GM19468 (cell line): ENCODE data around the gene GGA2.

Experiments
- ATAC-seq: cut with Tn5 transposase; IDR thresholded peaks from one replicate; pipeline ENCODE4 v1.9.1; 2021; ENCODE audit warnings: mild to moderate bottlenecking, moderate library complexity, moderate number of reproducible peaks; ENCODE audit not compliant: unreplicated experiment; ENCODE audit errors: extremely low read depth

Gene GGA2

DNA sequence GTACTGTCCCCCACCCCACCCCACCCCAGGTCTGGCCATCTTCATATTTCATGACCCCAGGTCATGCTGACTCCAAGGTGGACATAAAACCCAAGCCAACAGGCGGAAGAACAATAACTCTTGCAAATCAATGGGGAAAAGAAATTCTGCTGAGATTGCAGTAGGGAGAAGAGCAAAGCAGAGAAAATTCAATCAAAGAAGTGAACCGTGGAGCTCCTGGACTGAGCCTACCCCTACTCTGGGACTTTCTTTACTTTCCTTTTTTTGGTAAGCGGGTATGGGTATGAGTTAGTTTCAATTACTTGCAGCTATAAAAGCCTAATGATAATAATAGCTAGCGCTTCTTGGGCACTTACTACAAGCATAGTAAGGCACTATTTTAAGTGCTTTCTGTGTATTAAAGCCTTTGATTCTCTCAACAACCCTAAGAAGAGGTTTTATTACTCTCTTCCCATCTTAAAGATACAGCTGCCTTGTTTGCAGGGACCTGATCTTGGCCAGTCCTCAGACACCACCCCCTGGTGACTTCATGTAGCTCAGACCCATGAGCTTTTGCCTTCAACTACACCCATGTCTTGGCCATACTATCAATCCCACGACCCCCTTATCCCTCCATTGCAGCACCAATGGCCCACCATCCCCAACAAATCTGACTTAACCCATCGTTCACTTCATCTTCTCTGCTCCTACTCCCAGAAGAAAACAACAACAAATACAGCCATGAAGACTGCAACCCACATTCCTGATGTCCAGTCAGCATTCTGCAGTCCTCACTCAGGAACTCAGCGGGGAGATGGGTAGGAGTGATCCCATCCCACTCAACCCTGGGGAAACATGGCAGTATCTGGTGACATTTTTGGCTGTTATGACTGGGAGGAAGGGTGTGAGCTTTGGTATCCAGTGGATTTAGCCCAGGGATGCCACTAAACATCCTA, 4.4 kb downstream of the GGA2 start:
- ATAC-seq: no peak

DNA sequence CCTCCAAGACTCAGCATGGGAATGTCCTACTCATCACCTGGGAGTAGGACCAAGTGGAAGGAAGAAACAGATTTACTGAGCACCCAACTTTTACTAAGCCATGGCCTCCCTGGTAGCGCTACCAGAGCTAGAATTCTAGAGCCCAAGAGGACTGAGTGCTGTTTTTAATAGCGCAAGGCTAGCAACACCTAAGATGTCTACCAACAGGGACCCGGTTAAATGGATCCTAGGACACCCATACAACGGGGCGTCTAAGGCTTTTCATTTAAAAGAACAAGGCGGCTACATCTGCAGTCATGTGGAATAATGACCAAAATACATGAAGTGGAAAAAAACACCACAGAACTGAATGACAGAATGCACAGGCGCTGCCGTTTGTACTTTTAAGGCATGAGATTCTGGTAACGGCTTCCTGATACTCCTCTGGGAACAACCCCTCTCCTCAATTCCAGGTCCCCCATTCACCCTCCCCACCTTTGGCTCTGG, 5.1 kb downstream of the GGA2 start:
- ATAC-seq: no peak

DNA sequence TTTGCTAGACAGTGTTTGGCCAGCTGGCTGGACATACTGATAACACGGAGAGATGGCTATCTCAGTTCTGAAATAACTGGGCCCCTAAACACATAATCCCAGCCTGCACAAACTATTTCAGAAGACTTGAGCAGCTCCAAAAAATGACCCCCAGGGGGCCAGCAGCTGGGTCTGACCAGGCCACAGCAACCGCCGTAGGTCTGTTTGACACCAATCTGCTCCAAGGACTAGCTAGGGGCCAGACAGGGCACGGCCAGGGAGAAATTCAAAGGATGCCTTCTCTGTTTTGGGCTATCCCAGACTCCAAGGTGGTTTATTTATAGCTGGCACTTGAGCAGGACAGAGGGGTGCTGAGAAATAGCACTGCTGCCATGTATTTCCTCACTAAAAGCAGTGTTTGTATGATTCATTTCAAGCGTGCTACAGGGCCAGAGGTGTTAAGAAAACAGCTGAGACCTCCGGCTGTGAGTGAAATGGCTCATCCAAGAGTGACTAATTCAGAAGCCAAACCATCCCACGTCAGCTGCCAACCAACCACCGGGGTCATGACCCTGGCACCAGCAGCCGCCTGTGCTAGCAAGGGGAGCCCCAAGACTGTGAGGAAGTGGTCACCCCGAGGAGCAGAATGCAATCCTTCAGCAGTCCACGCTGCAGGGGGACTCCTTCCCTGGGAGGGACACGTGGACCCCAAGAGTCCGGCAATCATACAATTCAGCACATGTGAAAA, 5.7 kb downstream of the GGA2 start:
- peak; percentile 12 for ATAC-seq

DNA sequence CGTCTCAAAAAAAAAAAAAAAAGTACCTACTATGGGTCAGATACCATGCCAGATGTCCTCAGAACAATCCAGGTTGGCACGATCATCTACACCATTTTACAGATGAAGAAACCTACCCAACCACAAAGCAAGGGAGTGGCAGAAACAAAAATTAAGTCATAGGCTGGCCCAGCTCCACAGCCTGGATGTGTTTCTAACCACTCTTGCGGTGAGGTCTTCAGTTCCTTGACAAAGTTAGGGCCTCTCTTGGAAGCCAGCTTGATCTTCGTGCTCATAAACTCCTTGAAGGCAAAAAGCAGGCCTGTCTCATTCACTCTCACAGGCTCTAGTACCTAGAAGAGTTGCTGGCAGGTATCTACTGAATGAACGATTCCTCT, 6.2 kb downstream of the GGA2 start:
- ATAC-seq: no peak

DNA sequence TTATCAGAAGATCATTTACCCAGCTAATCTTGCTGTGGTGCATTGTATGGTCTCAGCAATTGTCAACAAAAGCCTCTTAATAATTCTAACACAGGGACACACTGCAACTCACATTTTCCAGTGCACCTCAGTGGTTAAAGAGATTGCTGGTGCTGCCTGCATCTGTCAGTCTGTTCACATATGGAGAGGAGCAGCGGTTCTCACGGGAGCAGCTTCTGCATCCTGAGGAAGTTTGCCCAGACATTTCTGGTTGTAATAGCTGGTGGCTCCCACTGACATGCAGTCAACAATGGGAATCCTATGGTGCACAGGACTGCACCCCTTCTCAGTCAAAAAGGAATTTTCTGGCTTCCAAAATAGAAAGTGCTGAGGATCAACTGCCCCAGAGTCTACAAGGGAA, 7.8 kb downstream of the GGA2 start:
- ATAC-seq: no peak

DNA sequence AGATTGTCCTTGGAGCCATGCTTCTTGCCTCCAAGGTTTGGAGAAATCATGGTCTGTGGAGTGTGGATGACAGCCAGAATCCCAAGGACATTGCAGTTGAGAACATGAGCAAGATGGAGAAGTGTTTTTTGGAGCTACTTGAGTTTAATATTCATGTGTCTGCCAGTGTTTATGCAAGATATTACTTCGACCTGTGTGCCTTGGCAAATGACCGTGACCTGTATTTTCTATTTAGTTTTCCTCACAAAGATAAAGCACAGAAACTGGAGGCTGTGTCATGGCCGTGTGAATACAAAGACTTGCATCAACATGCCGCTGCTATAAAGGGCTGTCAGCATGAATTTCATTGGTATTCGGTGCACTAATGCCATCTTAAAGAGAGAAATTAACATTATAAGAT, 9.0 kb downstream of the GGA2 start:
- ATAC-seq: no peak

DNA sequence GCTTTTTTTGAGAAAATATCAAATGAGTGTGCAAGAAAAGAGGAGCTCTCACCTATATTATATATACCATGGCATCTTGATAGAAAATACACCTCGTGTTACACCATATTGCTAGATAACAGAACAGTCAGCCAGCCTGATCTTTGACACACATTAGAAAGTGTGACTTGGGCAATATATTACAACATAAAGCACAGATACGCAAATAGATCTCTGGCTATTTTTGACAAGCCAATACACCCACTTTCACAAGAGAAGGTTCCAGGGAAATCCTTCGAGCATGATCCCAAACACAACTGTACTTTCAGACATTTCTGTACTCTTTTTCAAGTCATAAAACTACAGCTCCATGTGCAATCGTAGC, 9.4 kb downstream of the GGA2 start:
- ATAC-seq: no peak

DNA sequence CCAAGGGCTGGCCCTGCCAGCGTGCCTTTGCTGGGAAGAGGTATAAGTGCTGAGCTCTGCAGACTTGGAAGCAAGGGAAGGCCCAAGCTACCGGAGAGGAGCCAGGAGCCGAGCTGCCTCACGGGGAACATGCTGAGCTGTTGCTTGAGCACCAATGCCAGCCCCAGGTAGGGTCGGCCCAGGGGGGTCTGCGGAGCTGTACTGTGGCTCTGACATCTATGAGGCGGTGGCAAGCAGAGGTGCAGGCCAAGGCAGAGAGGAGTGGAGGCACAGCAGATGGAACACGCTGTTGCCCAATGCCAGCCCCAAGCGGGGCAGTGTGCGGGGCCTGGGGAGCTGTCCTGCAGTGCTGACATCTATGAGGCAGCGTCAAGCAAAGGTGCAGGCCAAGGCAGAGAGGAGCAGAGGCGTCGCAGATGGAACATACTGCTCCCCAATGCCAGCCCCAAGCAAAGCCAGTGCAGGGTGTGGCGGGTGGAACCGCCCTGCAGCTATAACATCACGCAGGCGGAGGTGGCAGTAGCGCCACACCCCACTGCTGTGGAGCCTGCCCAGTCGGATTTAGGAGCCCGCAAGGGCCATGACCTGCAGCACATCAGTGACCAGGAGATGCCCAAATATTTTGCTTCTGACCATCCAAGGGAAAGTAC, 10.0 kb downstream of the GGA2 start:
- no peak for ATAC-seq

DNA sequence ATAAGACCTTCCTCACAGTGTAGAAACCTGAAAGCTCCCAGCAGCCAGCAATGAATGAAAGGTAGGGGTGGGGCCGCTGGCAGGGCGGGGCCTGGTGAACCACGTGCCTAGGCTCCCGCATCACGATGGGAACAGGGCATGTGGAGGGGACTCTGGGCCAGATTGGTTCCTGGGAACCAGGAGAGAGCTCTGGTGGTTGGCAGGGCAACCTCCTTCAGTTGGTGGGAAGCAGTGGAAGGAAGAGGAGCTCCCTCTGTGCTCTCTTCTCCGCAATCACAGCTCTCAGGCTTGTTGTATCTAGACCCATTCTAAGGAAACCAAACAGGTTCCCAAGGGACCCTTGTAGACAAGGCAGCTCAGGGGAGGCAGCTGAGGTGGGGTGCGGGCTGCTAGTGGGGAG, 10.5 kb downstream of the GGA2 start:
- no peak for ATAC-seq

DNA sequence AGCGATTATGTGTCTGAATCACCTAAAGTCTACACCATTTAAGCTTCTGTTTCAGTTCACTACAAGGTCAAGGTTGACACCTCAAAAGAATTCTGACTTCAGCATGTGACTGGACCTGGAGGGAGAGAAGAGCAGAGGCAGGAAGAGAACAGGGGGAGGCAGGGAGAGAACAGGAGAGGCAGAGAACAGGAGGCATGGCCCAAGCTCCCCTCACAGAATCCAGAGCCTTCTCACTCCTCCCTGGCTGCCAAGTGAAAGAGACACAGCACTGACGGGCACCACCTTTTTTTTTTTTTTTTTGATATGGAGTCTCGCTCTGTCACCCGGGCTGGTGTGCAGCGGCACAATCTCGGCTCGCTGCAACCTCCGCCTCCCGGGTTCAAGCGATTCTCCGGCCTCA, 11.4 kb downstream of the GGA2 start:
- ATAC-seq: no peak

DNA sequence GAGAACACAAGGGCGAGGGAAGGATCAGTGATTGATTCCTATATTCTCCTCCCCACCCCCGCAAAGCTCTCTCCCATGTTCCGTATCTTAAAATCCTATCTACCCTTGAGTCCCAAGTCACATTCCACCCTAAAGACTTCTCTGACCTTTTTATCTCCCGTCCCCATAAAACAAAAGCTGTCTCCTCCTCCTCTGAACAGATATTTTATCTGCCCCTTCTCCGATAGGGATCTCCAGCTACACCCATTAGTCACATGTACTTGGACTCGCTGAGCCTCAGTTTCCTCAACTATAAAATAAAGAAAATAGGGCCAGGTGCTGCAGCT, 12.8 kb downstream of the GGA2 start:
- no peak for ATAC-seq

DNA sequence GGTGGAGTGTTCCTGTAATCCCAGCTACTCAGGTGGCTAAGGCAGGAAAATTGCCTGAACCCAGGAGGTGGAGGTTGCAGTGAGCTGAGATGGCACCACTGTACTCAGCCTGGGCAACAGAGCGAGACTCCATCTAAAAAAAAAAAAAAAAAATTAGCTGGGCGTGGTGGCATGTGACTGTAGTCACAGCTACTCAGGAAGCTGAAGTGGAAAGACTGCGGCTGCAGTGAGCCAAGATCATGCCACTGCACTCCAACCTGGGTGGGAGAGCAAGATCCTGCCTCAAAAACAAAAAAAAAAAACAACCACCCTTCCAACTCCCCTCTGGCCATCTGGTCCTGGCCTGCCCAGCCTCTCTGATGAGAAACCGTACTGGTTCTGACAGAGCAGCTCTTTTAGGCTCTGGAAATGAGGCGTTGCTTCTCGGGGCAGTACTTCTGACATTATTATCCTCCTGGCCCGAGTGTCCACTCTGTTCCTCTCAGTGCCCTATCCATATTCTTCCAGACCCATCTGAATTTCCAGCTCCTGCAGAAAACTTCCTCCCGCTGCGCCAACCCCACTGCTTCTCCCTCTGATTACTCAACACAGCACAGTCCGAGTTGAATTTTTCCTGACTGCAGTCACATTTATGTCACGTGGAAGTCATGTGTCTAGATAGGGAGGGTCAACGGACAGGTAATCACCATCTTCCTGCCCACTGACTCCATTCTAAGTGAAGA, 13.3 kb downstream of the GGA2 start:
- ATAC-seq: no peak

DNA sequence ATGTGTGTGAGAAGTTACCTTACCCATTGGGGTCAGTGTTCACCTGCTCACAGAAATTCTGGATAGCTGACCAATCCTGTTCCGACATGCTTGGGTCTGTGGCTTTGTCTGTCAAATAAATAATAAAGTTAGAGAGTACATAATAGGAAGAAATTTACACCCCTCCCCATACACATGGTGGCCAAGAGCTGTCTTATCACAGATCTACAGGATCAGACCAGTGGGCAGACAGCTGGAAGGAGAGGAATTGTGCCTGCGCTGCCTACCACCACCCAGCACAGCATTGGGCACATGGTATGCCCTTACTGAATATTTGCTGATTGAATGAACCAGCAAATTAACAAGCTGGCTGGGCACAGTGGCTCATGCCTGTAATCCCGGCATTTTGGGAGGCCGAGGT, 14.6 kb downstream of the GGA2 start:
- ATAC-seq: no peak

DNA sequence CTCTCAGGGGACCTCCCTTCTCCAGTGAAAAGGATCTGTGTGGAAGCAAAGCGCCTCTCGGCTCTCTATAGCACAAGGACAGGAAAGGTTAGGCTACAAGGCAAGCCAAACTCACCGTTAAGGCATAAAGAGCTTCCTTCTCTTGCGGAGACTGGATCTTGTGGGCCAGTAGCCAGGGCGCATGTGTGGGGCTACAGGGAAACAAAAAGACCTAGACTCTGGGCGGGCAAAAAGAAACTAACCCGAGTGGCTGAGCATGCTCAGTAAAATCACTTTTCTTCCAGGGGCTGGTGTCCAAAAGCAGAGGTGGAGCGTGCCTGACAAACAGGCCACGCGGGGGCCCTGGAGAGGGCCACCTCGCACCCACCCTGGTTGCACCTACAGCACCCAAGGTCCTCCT, 16.1 kb downstream of the GGA2 start:
- ATAC-seq: no peak

DNA sequence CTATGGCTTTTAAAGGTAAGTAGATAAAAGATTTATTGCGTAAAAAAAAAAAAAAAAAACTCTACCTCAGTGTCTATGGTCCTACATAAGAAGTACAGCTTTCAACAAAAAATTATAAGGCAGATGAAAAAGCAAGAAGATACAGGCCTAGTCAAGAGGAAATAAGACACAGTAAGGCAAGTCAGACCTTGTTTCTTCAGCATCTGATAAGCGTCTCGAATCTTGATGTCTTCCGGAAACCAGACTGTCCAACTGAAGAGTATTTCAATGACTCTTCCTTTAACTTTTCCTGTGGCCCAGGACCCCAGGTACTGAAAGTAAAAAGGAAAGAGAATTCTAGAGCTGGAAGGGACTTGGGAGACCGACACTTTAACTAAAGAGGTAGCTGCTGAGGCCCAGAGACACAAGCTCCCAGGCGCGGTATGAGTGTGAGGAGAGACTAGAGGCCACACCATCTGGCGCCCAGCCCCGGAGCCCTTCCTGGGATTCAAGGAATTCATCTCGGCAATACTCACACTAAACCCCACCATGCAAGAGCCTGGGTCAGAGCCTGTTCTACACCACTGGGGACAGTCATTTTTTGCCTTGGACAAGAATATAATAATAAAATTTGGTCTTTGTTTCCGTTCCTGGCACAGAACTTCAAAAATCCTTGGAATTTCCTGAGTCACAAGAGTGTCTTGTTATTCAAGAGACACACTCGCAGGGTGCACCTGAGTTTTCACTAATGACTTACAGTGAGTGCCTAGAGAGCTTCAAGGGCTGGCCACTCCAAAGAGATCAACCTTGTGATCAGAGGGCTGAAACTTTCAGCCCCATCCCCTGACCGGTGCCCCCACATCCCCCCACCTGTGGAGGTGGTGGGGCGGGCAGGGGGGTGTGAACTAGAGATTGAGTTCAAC, 18.6 kb downstream of the GGA2 start:
- no peak for ATAC-seq

DNA sequence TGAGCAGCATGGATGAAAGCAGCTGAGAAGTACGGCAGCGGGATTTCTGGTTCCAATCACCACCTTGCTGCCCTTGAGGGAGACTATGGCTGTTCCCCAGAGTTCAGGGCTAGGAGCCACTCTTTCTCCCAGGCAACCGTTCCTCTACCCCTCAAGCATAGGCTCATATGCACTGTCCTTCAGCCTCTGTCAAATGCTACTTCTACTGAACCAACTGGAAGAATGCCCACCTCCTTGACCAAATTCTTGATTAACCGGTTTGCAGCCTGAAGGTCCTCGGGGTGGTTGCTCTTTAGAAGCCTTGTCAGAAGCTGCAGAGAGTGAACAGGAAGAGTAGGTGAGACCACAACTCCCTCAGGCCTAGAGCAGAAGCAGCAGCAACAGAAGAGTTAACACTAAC, 23.8 kb downstream of the GGA2 start:
- no peak for ATAC-seq

DNA sequence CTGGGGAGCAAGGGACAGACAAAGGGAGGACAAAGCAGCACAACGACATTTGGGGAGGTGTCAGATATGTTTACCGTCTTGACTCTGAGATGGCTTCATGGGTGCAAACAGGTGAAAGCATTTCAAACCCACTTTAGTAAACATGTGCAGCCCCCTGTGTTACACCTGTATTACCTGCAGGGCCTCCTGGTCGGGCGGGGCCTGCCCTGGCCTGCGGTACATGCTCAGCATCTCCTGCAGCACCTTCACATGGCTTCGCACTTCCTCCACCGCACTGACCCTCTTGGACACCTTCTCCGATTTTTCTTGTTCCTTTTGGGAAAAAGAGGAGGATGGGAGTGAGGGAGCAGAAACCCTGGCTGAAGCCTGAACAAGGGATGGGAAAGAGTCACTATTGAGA, 24.5 kb downstream of the GGA2 start:
- ATAC-seq: no peak

DNA sequence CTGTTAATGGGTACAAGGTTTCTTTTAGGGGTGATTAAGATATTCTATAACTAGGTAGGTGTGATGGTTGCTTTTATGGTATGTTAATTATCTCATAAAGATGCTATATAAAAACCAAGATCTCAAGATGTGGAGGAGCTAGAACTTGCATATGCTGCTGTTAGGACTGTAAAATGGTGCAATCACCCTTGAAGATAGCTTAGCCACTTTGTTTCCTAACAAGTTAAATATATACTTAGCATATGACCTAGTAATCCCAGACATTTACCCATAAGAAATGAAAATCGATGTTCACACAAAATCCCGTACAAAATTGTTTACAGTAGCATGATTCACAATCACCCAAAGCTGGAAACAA, 25.1 kb downstream of the GGA2 start:
- ATAC-seq: no peak

DNA sequence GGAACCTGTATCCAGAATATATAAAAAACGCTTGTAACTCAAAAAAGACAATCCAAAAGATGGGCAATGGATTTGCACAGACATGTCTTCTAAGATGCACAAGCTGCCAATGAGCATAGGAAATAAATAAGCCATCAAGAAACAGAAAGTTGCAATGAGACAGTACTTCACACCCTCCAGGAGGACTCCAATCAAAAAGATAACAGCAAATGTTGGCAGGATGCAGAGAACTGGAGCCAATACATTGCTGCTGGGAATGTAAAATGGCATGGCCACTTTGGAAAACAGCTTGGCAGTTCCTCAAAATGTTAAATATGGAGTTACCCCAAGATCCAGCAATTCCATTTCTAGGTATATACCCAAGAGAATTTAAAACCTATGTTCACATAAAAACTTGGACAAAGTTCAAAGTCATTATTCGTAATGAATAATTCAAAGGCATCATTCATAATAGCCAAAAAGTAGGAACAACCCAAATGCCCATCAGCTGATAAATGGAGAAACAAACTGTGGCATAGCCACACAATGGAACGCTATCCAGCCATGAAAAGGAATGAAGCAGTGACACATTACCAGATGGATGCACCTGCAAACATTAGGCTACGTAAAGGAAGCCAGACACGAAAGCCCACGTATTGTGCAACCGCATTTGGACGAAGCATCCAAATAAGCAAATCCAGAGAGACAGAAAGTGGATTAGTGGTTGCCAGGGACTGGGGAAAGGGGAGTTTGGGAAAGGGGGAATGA, 25.6 kb downstream of the GGA2 start:
- ATAC-seq: no peak
